RPMI8226 (cell line): ENCODE results near the gene BCL6B.

Experiments
- DNase-seq: peaks from one replicate; pipeline ENCODE4 v3.0.0-alpha.2; 2015

The BCL6B gene

GRCh38 chr17:7010523-7010922, 12.3 kb upstream of the BCL6B start:
- no peak for DNase-seq

GRCh38 chr17:7011415-7011814, 11.4 kb upstream of the BCL6B start:
- DNase-seq: no peak

- DNase-seq: no peak
Observed at GRCh38 chr17:7011942-7012254, 11.0 kb upstream of the BCL6B start.

GRCh38 chr17:7014261-7014994, 8.4 kb upstream of the BCL6B start:
- DNase-seq: peak; percentile 95

GRCh38 chr17:7014995-7015958, 7.6 kb upstream of the BCL6B start:
- peak; percentile 32 for DNase-seq

- no peak for DNase-seq
Observed at GRCh38 chr17:7016418-7016817, 6.4 kb upstream of the BCL6B start.

- DNase-seq: no peak
Observed at GRCh38 chr17:7016886-7017826, 5.7 kb upstream of the BCL6B start.

GRCh38 chr17:7017827-7018200, 5.0 kb upstream of the BCL6B start:
- no peak for DNase-seq

- DNase-seq: no peak
Observed at GRCh38 chr17:7018331-7018964, 4.4 kb upstream of the BCL6B start.

- no peak for DNase-seq
Observed at GRCh38 chr17:7019367-7019766, 3.5 kb upstream of the BCL6B start.

- DNase-seq: no peak
Observed at GRCh38 chr17:7019839-7020519, 2.9 kb upstream of the BCL6B start.

- no peak for DNase-seq
Observed at GRCh38 chr17:7020894-7021664, 1.8 kb upstream of the BCL6B start.

GRCh38 chr17:7021993-7022778, 664 bp upstream of the BCL6B start:
- DNase-seq: peak; percentile 76

- no peak for DNase-seq
Observed at GRCh38 chr17:7023576-7024401, 939 bp downstream of the BCL6B start.

GRCh38 chr17:7024402-7024785, 1.5 kb downstream of the BCL6B start:
- no peak for DNase-seq

- no peak for DNase-seq
Observed at GRCh38 chr17:7025245-7025644, 2.4 kb downstream of the BCL6B start.

- no peak for DNase-seq
Observed at GRCh38 chr17:7026471-7027115, 3.7 kb downstream of the BCL6B start.

- no peak for DNase-seq
Observed at GRCh38 chr17:7027335-7027734, 4.5 kb downstream of the BCL6B start.

- no peak for DNase-seq
Observed at GRCh38 chr17:7029096-7029495, 6.2 kb downstream of the BCL6B start.
